ENCODE data around the gene RDH5.

DNA sequence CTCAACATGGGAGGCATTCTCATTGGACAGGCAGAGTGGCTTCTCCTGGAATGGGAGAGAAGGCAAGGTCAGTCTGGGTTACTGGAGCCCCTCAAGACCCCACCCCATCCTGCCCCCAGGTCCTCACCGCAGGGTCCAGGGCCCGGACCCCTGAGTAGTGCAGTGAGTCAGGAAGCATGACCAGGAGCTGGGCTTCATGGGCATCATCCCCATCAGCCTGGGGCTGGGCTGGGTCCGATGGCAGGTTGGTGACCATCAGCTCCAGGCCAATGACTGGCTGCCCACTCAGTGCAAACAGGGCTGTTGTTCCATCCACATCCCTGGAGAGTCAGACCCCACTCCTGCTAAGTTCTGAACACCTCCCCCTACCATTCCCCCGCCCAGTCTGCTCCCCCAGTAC is 25.5 kb upstream of the RDH5 start:
- TF ChIP-seq, protein P1, sequence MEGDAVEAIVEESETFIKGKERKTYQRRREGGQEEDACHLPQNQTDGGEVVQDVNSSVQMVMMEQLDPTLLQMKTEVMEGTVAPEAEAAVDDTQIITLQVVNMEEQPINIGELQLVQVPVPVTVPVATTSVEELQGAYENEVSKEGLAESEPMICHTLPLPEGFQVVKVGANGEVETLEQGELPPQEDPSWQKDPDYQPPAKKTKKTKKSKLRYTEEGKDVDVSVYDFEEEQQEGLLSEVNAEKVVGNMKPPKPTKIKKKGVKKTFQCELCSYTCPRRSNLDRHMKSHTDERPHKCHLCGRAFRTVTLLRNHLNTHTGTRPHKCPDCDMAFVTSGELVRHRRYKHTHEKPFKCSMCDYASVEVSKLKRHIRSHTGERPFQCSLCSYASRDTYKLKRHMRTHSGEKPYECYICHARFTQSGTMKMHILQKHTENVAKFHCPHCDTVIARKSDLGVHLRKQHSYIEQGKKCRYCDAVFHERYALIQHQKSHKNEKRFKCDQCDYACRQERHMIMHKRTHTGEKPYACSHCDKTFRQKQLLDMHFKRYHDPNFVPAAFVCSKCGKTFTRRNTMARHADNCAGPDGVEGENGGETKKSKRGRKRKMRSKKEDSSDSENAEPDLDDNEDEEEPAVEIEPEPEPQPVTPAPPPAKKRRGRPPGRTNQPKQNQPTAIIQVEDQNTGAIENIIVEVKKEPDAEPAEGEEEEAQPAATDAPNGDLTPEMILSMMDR (IDR thresholded peaks at IDR 0.05): no peak
- TF ChIP-seq POLR2AphosphoS5 (IDR thresholded peaks at IDR 0.05) (no peak), POLR2A (IDR thresholded peaks at IDR 0.05) (no peak)
